ENCODE data around the gene SCLY. TPM values are rescaled to one million over a fixed set of nuclear protein-coding genes. Genes with fewer than 3 reads are reported as not detected.

SCLY gene
- total and polyA plus RNA-seq, 2 donors (not counting 1 experiment from before 2014, with no cell fraction given): 16.4 to 42.4 TPM

DNA sequence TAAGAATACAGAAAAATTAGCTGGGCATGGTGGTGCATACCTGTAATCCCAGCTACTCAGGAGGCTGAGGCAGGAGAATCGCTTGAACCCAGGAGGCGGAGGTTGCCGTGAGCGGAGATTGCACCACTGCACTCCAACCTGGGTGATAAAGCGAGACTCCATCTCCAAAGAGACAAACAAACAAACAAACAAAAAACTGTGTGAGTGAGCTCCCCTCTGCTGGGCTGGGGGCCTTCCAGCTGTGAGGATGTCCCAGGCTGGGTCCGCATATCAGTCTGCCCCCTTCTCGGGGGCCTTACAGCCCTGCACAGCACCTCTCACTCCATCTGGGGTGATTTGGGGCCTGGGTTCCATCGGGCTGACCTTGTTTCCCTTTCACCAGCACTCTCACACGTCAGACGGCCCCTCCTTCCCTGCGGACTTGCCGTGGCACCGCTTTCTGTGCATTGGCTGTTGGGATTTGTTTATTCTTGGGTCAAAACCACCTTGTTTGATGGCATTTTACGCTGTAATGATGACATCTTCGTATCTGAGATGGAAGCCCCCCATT lies 74.9 kb downstream of the SCLY start:
- ChIA-PET CTCF (interaction anchor here (1.2 kb wide), 1 partner anchor 212 kb away, joined by 3 read pairs; no protein-coding TSS in a partner anchor), POLR2A (no interaction called here)
- Histone ChIP-seq H3K9ac (ENCODE audit: low read length) (no peak overlapping the region), H4K20me1 (ENCODE audit: control insufficient read depth, insufficient read depth, low read length, poor library complexity, severe bottlenecking) (no peaks in the 10 kb centered on the region), H2AFZ (ENCODE audit: insufficient read depth, low read depth, low read length, poor library complexity, severe bottlenecking) (no peak overlapping the region), H3K4me3 (ENCODE audit: control extremely low read depth in 1 of 5, extremely low read depth in 1 of 5, insufficient read depth in 1 of 5, low read depth in 2 of 5, low read length in 4 of 5) (no peak overlapping the region), H3K27ac (ENCODE audit: low read length in 2 of 2) (no peak overlapping the region), H3K4me1 (ENCODE audit: control insufficient read depth in 2 of 2, insufficient read depth in 2 of 2, low read length in 2 of 2) (peaks cover 16 to 22% of the 10 kb centered on the region in 2 donors), H3K4me2 (replicated peaks; ENCODE audit: low read depth, low read length, poor library complexity, severe bottlenecking) (no peak overlapping the region), H3K9me3 (ENCODE audit: control extremely low read depth in 1 of 3, control insufficient read depth in 2 of 3, insufficient read depth in 1 of 3, low read length in 2 of 3) (peaks cover 0 to 4% (median 0%) of the 10 kb centered on the region in 3 donors), H3K27me3 (replicated peaks in 1 of 4; ENCODE audit: control extremely low read depth in 1 of 4, control insufficient read depth in 3 of 4, insufficient read depth in 4 of 4, low read length in 3 of 4) (peaks cover 0 to 7% (median 1%) of the 10 kb centered on the region in 4 experiments), H3K79me2 (ENCODE audit: control insufficient read depth, insufficient read depth, low read length) (no peaks in the 10 kb centered on the region), H3K36me3 (replicated peaks in 1 of 2; ENCODE audit: control extremely low read depth in 1 of 2, control insufficient read depth in 1 of 2, extremely low read depth in 1 of 2, insufficient read depth in 2 of 2, low read length in 1 of 2) (no peaks in the 10 kb centered on the region)
- intact Hi-C loops (cut with micrococcal nuclease): no loop called here
- no peak overlapping the region for H3K4me3 Mint-ChIP-seq
- peaks cover 10% of the 10 kb centered on the region for H3K4me1 Mint-ChIP-seq
- DNase-seq: no peak
- WGBS (ENCODE audit: insufficient coverage): 94% methylated on average over 10 of the region's 15 CpGs
- no peak for TF ChIP-seq EZH2 (IDR thresholded peaks at IDR 0.05; ENCODE audit: borderline replicate concordance, insufficient read depth, low read depth, low read length, poor library complexity, severe bottlenecking)
- TF ChIP-seq, protein P1, sequence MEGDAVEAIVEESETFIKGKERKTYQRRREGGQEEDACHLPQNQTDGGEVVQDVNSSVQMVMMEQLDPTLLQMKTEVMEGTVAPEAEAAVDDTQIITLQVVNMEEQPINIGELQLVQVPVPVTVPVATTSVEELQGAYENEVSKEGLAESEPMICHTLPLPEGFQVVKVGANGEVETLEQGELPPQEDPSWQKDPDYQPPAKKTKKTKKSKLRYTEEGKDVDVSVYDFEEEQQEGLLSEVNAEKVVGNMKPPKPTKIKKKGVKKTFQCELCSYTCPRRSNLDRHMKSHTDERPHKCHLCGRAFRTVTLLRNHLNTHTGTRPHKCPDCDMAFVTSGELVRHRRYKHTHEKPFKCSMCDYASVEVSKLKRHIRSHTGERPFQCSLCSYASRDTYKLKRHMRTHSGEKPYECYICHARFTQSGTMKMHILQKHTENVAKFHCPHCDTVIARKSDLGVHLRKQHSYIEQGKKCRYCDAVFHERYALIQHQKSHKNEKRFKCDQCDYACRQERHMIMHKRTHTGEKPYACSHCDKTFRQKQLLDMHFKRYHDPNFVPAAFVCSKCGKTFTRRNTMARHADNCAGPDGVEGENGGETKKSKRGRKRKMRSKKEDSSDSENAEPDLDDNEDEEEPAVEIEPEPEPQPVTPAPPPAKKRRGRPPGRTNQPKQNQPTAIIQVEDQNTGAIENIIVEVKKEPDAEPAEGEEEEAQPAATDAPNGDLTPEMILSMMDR (IDR thresholded peaks at IDR 0.05): no peak
- ATAC-seq (ENCODE audit: low read depth): no peak
- H3K27me3 Mint-ChIP-seq: no peaks in the 10 kb centered on the region
- no peaks in the 10 kb centered on the region for H3K9me3 Mint-ChIP-seq (ENCODE audit: insufficient read depth)
- no peak overlapping the region for H3K27ac Mint-ChIP-seq

DNA sequence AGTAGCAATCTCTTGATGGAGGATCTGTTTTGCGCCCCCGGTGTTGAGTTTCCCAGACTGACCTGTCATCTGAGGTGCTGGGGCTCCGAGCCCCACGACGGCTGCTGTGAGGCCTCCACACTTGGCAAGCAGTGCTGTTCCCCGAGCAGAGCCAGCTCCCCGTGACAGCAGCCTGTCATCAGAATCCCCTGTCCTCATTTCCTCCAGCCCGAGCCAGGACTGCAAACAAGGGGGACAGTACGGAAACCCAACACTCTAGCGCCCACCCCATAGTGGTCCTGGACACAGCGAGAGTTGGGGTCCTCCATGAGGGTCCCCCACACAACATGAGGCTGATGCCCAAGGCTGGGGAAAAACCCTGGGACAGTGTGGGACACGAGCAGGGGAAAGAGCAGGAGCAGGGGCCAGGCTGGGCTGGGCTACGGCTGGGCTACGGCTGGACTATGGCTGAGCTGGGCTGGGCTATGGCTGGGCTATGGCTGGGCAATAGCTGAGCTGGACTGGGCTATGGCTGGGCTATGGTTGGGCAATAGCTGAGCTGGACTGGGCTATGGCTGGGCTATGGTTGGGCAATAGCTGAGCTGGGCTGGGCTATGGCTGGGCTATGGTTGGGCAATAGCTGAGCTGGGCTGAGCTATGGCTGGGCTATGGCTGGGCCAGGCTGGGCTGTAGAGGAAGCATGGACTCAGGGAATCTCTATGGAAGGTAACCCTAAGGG lies 76.2 kb downstream of the SCLY start:
- H3K27me3 ChIP-seq (replicated peaks in 1 of 4; ENCODE audit: control extremely low read depth in 1 of 4, control insufficient read depth in 3 of 4, insufficient read depth in 4 of 4, low read length in 3 of 4): peaks cover 0 to 7% (median 1%) of the 10 kb centered on the region in 4 experiments
- H3K4me1 Mint-ChIP-seq: peaks cover 12% of the 10 kb centered on the region
- H3K27ac Mint-ChIP-seq: no peak overlapping the region
- CTCF ChIA-PET: no interaction called here
- H3K9me3 ChIP-seq (ENCODE audit: control extremely low read depth in 1 of 3, control insufficient read depth in 2 of 3, insufficient read depth in 1 of 3, low read length in 2 of 3): peaks cover 0 to 4% (median 0%) of the 10 kb centered on the region in 3 donors
- H3K27ac ChIP-seq (ENCODE audit: low read length in 2 of 2): no peak overlapping the region
- no peaks in the 10 kb centered on the region for H3K79me2 ChIP-seq (ENCODE audit: control insufficient read depth, insufficient read depth, low read length)
- no peak overlapping the region for H3K9ac ChIP-seq (ENCODE audit: low read length)
- intact Hi-C loops (cut with micrococcal nuclease): no loop called here
- no peaks in the 10 kb centered on the region for H3K27me3 Mint-ChIP-seq
- H3K4me1 ChIP-seq (ENCODE audit: control insufficient read depth in 2 of 2, insufficient read depth in 2 of 2, low read length in 2 of 2): peaks cover 16 to 26% of the 10 kb centered on the region in 2 donors
- no peaks in the 10 kb centered on the region for H3K36me3 ChIP-seq (replicated peaks in 1 of 2; ENCODE audit: control extremely low read depth in 1 of 2, control insufficient read depth in 1 of 2, extremely low read depth in 1 of 2, insufficient read depth in 2 of 2, low read length in 1 of 2)
- H3K4me3 ChIP-seq (ENCODE audit: control extremely low read depth in 1 of 5, extremely low read depth in 1 of 5, insufficient read depth in 1 of 5, low read depth in 2 of 5, low read length in 4 of 5): no peak overlapping the region
- H3K4me2 ChIP-seq (replicated peaks; ENCODE audit: low read depth, low read length, poor library complexity, severe bottlenecking): no peak overlapping the region
- WGBS (ENCODE audit: insufficient coverage): 92% methylated on average over 14 of the region's 14 CpGs
- H2AFZ ChIP-seq (ENCODE audit: insufficient read depth, low read depth, low read length, poor library complexity, severe bottlenecking): no peak overlapping the region
- no peak overlapping the region for H3K4me3 Mint-ChIP-seq
- POLR2A ChIA-PET: no interaction called here
- H4K20me1 ChIP-seq (ENCODE audit: control insufficient read depth, insufficient read depth, low read length, poor library complexity, severe bottlenecking): no peaks in the 10 kb centered on the region
- DNase-seq (no peak), ATAC-seq (ENCODE audit: low read depth) (no peak)
- no peaks in the 10 kb centered on the region for H3K9me3 Mint-ChIP-seq (ENCODE audit: insufficient read depth)
- TF ChIP-seq EZH2 (IDR thresholded peaks at IDR 0.05; ENCODE audit: borderline replicate concordance, insufficient read depth, low read depth, low read length, poor library complexity, severe bottlenecking): no peak
- TF ChIP-seq, protein P1 (IDR thresholded peaks at IDR 0.05): no peak
